Transverse colon (tissue), 4 donors: ENCODE measurements around the gene ZCCHC7. TPM values are rescaled to one million over a fixed set of nuclear protein-coding genes. Genes with fewer than 3 reads are reported as not detected.

ENCODE experiments used
- DNase-seq: peaks from one replicate; pipeline ENCODE4 v3.0.0-alpha.2; 2019
- H3K27ac ChIP-seq, 4 donors: fragments of 200-600 bp; sonication (generic); 2 replicates each; pipeline ENCODE4 v1.5.1; 2016 to 2018; ENCODE audit warnings: inconsistent platforms in 4 of 4
- H3K27me3 ChIP-seq: fragments of 200-600 bp; sonication (generic); 2 replicates; pipeline ENCODE4 v1.5.1; 2017; ENCODE audit warnings: inconsistent platforms
- H3K36me3 ChIP-seq, 4 donors: fragments of 200-600 bp; sonication (generic); 2 replicates each; pipeline ENCODE4 v1.5.1; 2017 to 2019; ENCODE audit warnings: inconsistent platforms in 4 of 4
- H3K4me1 ChIP-seq, 4 donors: fragments of 200-600 bp; sonication (generic); 2 replicates each; pipeline ENCODE4 v1.5.1; 2017 to 2020; ENCODE audit warnings: inconsistent platforms in 4 of 4
- H3K4me3 ChIP-seq, 4 donors: fragments of 200-600 bp; sonication (generic); 1 replicate in 1 of 4; 2 replicates in 3 of 4; pipeline versions ENCODE4 v1.5.1 to v1.6.1; 2017 to 2019; ENCODE audit warnings: inconsistent platforms in 4 of 4
- H3K9me3 ChIP-seq, 2 donors: fragments of 200-600 bp; sonication (generic); 2 replicates each; pipeline ENCODE4 v1.5.1; 2017 to 2019; ENCODE audit warnings: inconsistent platforms in 2 of 2
- EP300 ChIP-seq: sonication (generic); formaldehyde crosslinking; IDR thresholded peaks from one replicate; pipeline ENCODE4 v1.6.1; 2017; ENCODE audit warnings: antibody characterized with exemption, low read depth
- POLR2A ChIP-seq: fragments of 450-650 bp; IDR thresholded peaks from one replicate; pipeline ENCODE4 v1.6.1; 2016; ENCODE audit warnings: antibody characterized with exemption, mild to moderate bottlenecking, moderate library complexity
- POLR2AphosphoS5 ChIP-seq, 3 donors: sonication (generic); formaldehyde crosslinking; IDR thresholded peaks; one replicate each; pipeline ENCODE4 v1.6.1; 2016; ENCODE audit warnings: antibody characterized with exemption in 3 of 3
- WGBS, 2 donors: methylation state at CpG; one replicate each; pipeline ENCODE4 v1.1.5; 2018; ENCODE audit warnings: low coverage in 1 of 2; 5-methylcytosine and 5-hydroxymethylcytosine counted together
- in situ Hi-C, 4 donors: fragments of 200-750 bp; cut with MboI; loops; one replicate each; pipeline versions ENCODE4 v1.15.0 to v1.15.1; 2017; ENCODE audit warnings: low sequenced_read_pairs in 3 of 4, low pct_ligation_motif_present in 1 of 4, low pct_unique_long_range_greater_than_20kb in 1 of 4
- intact Hi-C: fragments of 100-400 bp; cut with DNase I; formaldehyde crosslinking; loops from one replicate; pipeline ENCODE4 v1.15.1; 2023; ENCODE audit warnings: low total_unique reads
- total RNA-seq, 4 donors: library from RNA; depleted of rRNA; stranded (reverse); fragments of >200 nt; gene quantifications; one replicate each; pipeline ENCODE4 v1.1.0, GENCODE V29; 2016
- TF ChIP-seq, protein P1 (sequence below), 5 experiments: fragments of 200-600 bp in 3 of 5; fragments of 450-650 bp in 2 of 5; sonication (generic) in 3 of 5; IDR thresholded peaks; 1 replicate in 2 of 5; 2 replicates in 3 of 5; pipeline ENCODE4 v1.5.1; 2016 to 2017; ENCODE audit warnings: antibody characterized with exemption in 5 of 5, inconsistent platforms in 3 of 5, mild to moderate bottlenecking in 2 of 5, moderate library complexity in 1 of 5

Gene ZCCHC7
- total RNA-seq, 4 donors from 2014 or later = 13.2 to 43.0 (median 16.5) TPM

DNA sequence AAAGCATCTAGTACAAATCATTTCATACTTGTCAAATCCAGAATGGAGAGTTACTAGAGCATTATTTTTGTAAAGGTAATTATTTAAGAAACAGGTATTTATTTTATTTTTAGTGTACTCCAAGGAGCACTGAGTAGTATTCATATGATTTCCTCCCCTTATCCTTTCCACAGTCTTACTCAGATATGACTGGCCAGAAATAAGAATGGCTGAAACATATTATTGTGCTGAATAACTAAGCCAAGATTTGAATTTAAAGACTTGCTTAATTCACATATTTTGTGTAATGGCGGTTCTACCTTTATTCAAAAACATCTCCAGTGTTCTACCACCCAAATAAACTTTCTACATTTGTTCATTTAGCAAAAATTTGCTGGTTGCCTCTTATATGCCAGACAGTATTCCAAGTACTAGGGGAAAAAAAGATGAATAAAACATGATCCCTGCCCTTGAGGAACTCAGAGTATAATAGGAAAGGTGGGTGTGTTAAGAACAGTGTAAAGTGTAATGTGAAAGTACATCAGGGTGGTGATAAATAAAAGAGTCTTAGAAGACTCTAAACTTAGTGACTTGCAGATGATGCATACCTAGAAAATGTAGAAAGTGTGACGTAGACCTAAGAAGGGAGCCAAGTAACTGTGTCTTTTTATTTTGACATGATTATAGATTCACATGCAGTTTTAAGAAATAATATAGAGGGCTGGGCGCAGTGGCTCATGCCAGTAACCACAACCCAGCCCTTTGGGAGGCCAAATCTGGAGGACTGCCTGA is 191.7 kb downstream of the ZCCHC7 start:
- intact Hi-C loops = no loop called here

DNA sequence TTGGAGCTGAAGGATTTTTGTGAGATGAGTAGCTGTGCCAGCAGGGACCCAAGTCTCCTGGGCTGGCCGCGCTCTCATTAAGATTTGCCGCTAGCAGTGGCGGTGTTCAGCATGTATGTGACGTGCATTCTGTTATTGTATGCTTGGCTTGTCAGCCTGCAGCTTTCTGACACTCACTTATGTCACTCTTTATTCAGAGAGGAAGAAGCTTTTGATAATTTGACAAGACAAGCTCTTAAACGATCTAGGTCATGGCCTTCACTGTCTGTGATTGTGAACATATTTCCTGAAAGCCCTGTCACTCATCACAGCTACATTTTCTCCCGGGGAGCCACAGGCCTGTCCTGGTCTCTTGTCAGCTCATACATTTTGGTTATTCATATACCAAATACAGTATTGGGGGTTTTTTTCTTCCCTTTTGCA is 203.9 kb downstream of the ZCCHC7 start:
- intact Hi-C loops = no loop called here
- no peak for DNase-seq

More for the DNA sequence above, 191.7 kb downstream of the ZCCHC7 start:
- DNase-seq = no peak
- no peak overlapping the region for H3K27ac ChIP-seq
- WGBS, 2 donors = 93 to 94% methylated on average over 3 of the region's 3 CpGs
- H3K9me3 ChIP-seq = no peaks in the 10 kb centered on the region
- in situ Hi-C loops = no loop called here
- no peaks in the 10 kb centered on the region for H3K27me3 ChIP-seq
- H3K4me3 ChIP-seq = no peak overlapping the region
- no peaks in the 10 kb centered on the region for H3K4me1 ChIP-seq
- TF ChIP-seq POLR2A = no peak
- TF ChIP-seq, protein P1, sequence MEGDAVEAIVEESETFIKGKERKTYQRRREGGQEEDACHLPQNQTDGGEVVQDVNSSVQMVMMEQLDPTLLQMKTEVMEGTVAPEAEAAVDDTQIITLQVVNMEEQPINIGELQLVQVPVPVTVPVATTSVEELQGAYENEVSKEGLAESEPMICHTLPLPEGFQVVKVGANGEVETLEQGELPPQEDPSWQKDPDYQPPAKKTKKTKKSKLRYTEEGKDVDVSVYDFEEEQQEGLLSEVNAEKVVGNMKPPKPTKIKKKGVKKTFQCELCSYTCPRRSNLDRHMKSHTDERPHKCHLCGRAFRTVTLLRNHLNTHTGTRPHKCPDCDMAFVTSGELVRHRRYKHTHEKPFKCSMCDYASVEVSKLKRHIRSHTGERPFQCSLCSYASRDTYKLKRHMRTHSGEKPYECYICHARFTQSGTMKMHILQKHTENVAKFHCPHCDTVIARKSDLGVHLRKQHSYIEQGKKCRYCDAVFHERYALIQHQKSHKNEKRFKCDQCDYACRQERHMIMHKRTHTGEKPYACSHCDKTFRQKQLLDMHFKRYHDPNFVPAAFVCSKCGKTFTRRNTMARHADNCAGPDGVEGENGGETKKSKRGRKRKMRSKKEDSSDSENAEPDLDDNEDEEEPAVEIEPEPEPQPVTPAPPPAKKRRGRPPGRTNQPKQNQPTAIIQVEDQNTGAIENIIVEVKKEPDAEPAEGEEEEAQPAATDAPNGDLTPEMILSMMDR (IDR thresholded peaks at IDR 0.05) = no peak
- TF ChIP-seq POLR2AphosphoS5 (IDR thresholded peaks at IDR 0.05) = no peak
- no peak for TF ChIP-seq EP300
- H3K36me3 ChIP-seq = no peaks in the 10 kb centered on the region

DNA sequence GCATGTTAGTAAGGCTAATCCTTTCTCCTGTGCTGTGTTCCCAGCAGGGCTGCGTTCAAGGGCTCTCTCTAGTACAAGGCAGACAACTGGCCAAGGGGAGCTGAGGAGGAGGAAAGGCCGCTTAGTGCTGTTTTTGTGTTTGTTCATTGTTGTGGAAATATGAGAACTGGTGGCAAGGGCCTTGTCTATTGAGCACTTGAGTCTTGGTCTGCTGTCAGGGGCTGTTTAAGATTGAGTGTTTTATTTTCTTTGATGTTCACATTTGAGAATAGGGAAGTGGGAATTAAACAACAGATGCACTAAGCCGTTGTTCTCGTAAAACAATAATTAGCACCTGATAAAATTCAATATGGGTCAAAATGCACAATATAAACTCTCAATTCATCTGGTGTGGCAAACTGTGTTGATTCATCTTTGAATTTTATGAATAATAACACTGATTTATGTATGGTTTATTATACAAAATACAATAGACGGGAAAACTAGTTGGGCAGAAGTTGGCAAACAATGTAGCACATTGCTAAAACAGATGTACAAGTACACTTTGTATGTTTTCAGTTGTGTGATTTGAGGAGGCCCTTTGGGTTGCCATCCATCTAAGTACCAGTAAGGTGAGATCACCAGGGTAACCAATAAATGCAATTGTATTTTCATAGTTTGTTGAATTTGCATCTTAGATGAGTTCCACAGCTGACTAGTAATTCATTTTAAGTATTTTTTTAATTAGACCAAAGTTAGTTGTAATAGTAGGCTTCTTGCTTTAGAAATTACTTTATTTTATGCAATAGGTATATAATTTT is 204.5 kb downstream of the ZCCHC7 start:
- Histone ChIP-seq H3K36me3 (peaks cover 0 to 5% (median 0%) of the 10 kb centered on the region in 4 donors), H3K4me1 (peaks cover 0 to 33% (median 14%) of the 10 kb centered on the region in 4 donors), H3K4me3 (no peak overlapping the region), H3K27ac (peak overlapping the region in 1 of 4 donors; percentile 28), H3K27me3 (no peaks in the 10 kb centered on the region), H3K9me3 (peaks cover 0 to 5% of the 10 kb centered on the region in 2 donors)
- intact Hi-C loops = no loop called here
- DNase-seq = no peak
- TF ChIP-seq EP300 = no peak
- TF ChIP-seq POLR2A = no peak
- TF ChIP-seq, protein P1 (IDR thresholded peaks at IDR 0.05) = no peak
- TF ChIP-seq POLR2AphosphoS5 (IDR thresholded peaks at IDR 0.05) = no peak
- 44 to 63% methylated on average over 3 to 5 of the region's 5 CpGs for WGBS, 2 donors
- in situ Hi-C loops = no loop called here

More for the DNA sequence above, 203.9 kb downstream of the ZCCHC7 start:
- TF ChIP-seq POLR2A = no peak
- H3K36me3 ChIP-seq = peaks cover 0 to 5% (median 0%) of the 10 kb centered on the region in 4 donors
- peaks cover 0 to 33% (median 14%) of the 10 kb centered on the region in 4 donors for H3K4me1 ChIP-seq
- in situ Hi-C loops = no loop called here
- H3K27me3 ChIP-seq = no peaks in the 10 kb centered on the region
- 63 to 70% methylated on average over 2 to 7 of the region's 7 CpGs for WGBS, 2 donors
- H3K9me3 ChIP-seq = peaks cover 0 to 6% of the 10 kb centered on the region in 2 donors
- H3K4me3 ChIP-seq = no peak overlapping the region
- peak overlapping the region in 1 of 4 donors; percentile 28 for H3K27ac ChIP-seq

DNA sequence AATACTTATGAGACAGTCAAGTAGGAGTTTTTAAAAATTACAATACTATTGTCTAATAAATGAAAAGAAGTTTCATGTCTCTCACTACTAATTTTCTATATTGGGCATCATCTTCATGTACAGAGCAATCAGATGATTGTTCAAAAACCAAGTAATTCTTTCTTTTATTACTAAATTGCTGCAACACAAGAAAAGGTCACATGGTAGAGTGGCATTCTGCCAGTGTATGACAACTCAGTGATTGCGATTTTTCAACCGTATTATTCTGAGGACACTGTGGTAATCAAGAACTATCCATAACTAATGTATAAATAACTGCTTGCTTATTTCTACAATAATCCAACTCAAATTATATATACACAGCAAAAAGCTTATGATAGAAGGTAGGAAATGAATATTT is 205.4 kb downstream of the ZCCHC7 start:
- 49 to 50% methylated on average over 2 of the region's 2 CpGs for WGBS, 2 donors
- intact Hi-C loops = no loop called here

More for the DNA sequence above, 205.4 kb downstream of the ZCCHC7 start:
- no peaks in the 10 kb centered on the region for H3K9me3 ChIP-seq
- peaks cover 0 to 33% (median 14%) of the 10 kb centered on the region in 4 donors for H3K4me1 ChIP-seq
- no peak overlapping the region for H3K27ac ChIP-seq
- H3K36me3 ChIP-seq = no peaks in the 10 kb centered on the region
- no peak for DNase-seq
- no peaks in the 10 kb centered on the region for H3K27me3 ChIP-seq
- TF ChIP-seq, protein P1 (IDR thresholded peaks at IDR 0.05) = no peak
- no peak for TF ChIP-seq POLR2A
- no peak for TF ChIP-seq EP300
- TF ChIP-seq POLR2AphosphoS5 (IDR thresholded peaks at IDR 0.05) = no peak
- in situ Hi-C loops = no loop called here
- no peak overlapping the region for H3K4me3 ChIP-seq
